GM21367 (cell line): ENCODE data around the gene CLEC18C.
"Not testable (repeated sequence)": the region's sequence is repeated elsewhere in the genome, so short reads cannot be mapped to it uniquely, and the experiment has no call there.

Experiments
- ATAC-seq: cut with Tn5 transposase; IDR thresholded peaks from one replicate; pipeline ENCODE4 v1.9.1; 2021; ENCODE audit not compliant: unreplicated experiment

The CLEC18C gene

DNA sequence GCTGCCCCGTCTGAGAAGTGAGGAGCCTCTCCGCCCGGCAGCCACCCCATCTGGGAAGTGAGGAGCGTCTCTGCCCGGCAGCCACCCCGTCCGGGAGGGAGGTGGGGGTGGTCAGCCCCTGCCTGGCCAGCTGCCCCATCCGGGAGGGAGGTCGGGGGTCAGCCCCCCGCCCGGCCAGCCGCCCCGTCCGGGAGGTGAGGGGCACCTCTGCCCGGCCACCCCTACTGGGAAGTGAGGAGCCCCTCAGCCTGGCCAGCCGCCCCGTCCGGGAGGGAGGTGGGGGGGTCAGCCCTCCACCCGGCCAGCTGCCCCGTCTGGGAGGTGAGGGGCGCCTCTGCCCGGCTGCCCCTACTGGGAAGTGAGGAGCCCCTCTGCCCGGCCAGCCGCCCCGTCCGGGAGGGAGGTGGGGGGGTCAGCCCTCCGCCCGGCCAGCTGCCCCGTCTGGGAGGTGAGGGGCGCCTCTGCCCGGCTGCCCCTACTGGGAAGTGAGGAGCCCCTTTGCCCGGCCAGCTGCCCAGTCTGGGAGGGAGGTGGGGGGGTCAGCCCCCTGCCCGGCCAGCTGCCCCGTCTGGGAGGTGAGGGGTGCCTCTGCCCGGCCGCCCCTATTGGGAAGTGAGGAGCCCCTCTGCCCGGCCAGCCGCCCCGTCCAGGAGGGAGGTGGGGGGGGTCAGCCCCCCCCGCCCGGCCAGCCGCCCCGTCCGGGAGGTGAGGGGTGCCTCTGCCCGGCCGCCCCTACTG is 31.2 kb downstream of the CLEC18C start:
- not testable (repeated sequence) for ATAC-seq

DNA sequence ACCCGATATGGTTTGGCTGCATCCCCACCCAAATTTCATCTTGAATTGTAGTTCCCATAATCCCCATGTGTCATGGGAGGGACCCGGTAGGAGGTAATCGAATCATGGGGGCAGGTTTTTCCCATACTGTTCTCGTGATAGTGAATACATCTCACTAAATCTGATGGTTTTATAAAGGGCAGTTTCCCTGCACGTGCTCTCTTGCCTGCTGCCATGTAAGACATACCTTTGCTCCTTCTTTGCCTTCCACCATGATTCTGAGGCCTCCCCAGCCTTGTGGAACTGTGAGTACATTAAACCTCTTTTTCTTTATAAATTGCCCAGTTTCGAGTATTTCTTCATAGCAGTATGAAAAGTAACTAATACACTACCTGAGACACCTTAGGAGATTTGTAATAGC is 32.8 kb downstream of the CLEC18C start:
- not testable (repeated sequence) for ATAC-seq

- ATAC-seq: not testable (repeated sequence)
These were observed 45.0 kb downstream of the CLEC18C start for GRCh38 chr16:70218586-70218985.

- ATAC-seq: not testable (repeated sequence)
These were observed 49.0 kb downstream of the CLEC18C start for GRCh38 chr16:70222574-70222973.

DNA sequence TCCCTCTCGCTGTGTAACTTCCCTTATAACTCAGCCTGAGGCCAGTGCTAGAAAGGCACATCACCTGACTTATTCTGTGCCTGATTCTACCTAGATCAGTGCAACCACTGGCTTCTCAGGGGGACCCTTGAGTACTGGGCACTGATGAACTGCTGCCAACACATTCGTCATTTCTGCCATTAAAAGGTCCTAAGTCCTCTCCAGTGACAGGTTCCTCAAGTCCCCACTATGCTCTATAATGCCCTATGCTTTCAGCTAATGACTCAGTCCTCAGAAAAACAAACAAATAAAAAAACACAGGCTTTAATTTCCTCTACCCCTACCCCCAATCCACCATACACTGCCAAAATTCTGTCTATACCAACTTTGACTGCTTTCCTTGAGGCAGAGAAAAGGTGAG is 49.6 kb downstream of the CLEC18C start:
- ATAC-seq: not testable (repeated sequence)

DNA sequence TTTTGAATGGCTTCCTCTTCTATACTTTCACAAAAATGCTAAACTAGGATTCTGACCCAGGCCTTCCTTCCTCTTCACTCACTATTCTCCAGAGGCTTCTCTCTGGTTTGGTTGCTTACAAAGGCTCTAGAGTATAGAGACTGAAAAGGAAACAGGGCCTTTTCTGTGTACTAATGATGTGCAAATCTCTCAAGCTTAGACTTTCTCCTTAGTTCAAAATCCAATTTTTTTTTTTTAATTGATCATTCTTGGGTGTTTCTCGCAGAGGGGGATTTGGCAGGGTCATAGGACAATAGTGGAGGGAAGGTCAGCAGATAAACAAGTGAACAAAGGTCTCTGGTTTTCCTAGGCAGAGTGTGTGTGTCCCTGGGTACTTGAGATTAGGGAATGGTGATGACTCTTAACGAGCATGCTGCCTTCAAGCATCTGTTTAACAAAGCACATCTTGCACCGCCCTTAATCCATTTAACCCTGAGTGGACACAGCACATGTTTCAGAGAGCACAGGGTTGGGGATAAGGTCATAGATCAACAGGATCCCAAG is 50.5 kb downstream of the CLEC18C start:
- ATAC-seq: not testable (repeated sequence)

- not testable (repeated sequence) for ATAC-seq
These were observed 51.1 kb downstream of the CLEC18C start for GRCh38 chr16:70224645-70225044.

- not testable (repeated sequence) for ATAC-seq
These were observed 51.8 kb downstream of the CLEC18C start for GRCh38 chr16:70225430-70225829.

DNA sequence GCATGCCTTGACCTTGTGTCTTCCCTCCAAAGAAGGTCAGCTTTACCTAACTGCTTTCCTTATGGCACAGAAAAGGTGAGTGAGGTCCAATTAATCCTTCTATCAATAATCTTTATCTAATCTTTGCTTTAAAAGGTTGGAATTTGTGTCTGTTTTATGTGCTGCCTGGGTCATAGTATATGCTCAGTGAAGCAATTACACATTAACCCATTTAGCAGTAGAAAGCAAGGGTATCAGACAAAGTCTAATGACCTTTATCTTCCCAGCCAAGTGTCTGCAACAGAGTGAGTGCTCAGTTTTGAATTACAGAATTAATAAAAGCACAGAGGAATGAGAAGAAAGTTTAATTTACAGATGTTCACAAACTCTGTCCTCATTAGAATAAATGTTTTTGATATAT is 52.4 kb downstream of the CLEC18C start:
- ATAC-seq: not testable (repeated sequence)

DNA sequence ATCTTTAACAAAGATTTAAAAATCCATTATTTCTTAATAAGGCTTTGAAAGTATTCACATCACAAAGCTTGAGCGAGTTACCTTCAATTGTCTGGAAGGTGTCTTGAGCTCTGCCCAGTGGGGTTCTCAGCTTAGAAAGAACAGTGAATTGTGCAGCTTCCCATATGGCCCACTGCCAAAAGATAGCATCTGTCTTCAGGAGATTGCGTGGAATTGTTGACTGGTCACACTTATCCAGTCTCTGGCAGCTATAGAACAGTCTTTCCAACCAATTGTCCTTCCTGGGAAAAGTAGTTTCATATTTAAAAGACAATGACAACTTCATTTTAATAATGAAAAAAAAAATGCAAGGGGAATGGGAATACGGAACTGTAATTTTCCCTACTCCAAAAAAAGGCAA is 58.2 kb downstream of the CLEC18C start:
- ATAC-seq: not testable (repeated sequence)
